PC-9 (cell line): Measurements from ENCODE around the gene SLC6A20.

ENCODE experiments used
- CTCF ChIP-seq: fragments of 200-600 bp; sonication (generic); conservative IDR thresholded peaks from 2 replicates; pipeline ENCODE4 v1.6.1; 2017; ENCODE audit warnings: mixed run types, antibody characterized with exemption, mild to moderate bottlenecking, moderate library complexity
- EZH2 ChIP-seq: fragments of 200-600 bp; sonication (generic); IDR thresholded peaks from 2 replicates; pipeline ENCODE4 v1.8.0; 2017; ENCODE audit warnings: antibody characterized with exemption, low read depth

GRCh38 chr3:45781841-45782240 lies 14.5 kb downstream of the SLC6A20 start:
- TF ChIP-seq CTCF, result no peak
- TF ChIP-seq EZH2, result no peak
